Adrenal gland (tissue), 5 donors: ENCODE data around the gene SFXN5.

Experiments used
- CTCF ChIP-seq, 6 experiments: fragments of 450-650 bp in 4 of 6; fragments of 200-600 bp in 2 of 6; sonication (generic) in 1 of 6; IDR thresholded peaks; 1 replicate in 5 of 6; 2 replicates in 1 of 6; pipeline versions ENCODE4 v1.5.1 to v1.8.0; 2016 to 2021; ENCODE audit warnings: antibody characterized with exemption in 6 of 6, mild to moderate bottlenecking in 2 of 6, moderate library complexity in 1 of 6
- POLR2A ChIP-seq, 2 donors: fragments of 450-650 bp; IDR thresholded peaks; one replicate each; pipeline ENCODE4 v1.6.1; 2017; ENCODE audit warnings: antibody characterized with exemption in 2 of 2, mild to moderate bottlenecking in 2 of 2, moderate library complexity in 1 of 2
- donor health status: DM: no; HTN: no; CAD: no.

- TF ChIP-seq POLR2A (IDR thresholded peaks at IDR 0.05) (no peak), CTCF (IDR thresholded peaks at IDR 0.05) (no peak)
Observed at GRCh38 chr2:73033142-73033765, 38.3 kb downstream of the SFXN5 start.
